Measurements from ENCODE around the gene RNF213.
"Not testable (repeated sequence)": the region's sequence is repeated elsewhere in the genome, so short reads cannot be mapped to it uniquely, and the experiment has no call there.

Gene RNF213

DNA sequence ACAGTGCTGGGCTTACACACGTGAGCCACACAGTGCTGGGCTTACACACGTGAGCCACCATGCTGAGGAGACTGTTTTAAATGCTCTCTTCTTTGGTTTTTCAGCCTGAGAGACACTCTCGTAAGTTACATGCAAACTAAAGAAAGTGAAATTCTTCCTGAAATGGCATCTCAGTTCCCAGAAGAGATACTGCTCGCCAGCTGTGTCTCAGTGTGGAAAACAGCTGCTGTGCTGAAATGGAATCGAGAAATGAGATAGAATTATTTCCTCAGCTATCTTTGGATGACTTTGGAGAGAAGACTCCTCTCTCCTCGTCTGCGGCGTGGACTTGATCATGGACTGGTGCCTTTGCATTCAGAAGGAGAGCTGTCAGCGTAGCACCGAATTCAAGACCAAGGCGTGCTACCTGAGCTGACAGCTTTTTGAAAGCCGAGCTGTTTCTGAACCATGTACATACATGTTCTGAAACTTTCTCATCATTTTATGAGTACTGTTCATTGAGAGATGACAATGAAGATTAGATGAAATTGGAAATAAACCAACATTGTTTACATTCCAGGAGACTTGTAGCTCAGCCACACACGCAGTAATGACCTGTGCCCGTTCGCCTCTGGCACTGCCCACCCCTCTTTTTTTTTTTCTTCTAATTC, 132.7 kb downstream of the RNF213 start:
- no peak for DNase-seq (ENCODE audit: low read depth in 2 of 2)

- DNase-seq (ENCODE audit: low read depth in 2 of 2), result no peak
These were observed 133.3 kb downstream of the RNF213 start for GRCh38 chr17:80393961-80394360.

DNA sequence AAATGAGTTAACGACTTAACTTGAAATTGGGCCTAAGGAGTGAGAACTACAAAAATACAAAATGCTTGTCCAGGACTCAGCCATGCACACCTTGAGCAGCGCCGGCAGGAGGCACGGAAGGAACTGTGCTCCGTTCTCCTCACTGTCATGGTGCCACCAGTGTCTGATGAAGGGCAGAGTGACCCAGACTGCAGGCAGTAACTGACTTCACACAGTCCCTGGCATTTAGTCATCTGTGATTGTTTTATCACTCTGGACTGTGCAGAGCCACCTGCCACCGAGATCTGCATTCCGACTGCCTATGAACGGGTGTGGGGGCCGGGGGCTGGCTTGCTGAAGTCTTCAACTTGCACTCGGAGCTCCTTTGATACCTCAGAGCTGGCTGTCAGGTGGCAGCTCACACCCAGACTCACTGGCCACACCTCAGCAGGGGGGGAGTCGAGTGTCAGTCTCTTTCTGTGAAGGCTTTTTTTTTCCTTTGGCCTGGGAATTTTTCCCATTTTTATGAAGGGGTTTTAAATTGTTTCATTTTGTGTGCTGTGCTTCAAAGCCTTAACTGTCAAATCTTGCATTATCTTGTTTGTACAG, 134.1 kb downstream of the RNF213 start:
- no peak for DNase-seq (ENCODE audit: low read depth in 2 of 2)

DNA sequence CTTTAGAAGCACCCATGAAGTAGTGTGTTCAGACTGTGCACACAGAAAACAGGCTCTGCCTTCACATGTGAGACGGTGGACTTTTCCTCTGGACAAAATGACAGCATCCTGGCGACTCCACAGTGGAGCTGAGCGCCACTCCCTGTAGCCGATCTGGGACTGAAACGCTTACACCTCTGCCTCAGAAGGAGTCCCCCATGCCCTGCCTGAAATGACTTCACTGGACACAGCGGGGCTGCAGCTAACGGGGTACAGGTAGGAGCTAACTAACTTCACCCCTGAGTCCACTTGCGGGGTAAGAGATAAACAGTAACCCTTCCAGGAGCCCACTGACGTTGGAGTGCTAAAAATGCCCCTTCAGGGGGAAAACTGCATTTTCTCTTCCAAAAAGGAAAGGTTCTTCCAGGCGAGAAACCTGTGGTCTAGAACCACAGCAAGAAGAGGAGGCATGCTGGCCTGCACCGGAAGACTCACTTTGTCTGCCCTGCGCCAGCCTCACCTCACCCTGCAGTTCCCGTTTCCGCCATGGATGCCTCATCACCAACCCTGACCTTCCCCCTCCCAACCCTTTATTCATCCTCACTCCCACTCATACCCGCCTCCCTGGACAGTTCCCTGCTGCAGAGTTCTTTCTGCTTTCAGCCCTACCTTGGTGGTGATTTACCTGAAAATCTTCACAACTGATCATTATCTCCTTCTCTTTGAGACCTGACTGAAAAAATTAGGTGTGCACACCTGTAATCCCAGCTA, 134.9 kb downstream of the RNF213 start:
- no peak for DNase-seq (ENCODE audit: low read depth in 2 of 2)

DNA sequence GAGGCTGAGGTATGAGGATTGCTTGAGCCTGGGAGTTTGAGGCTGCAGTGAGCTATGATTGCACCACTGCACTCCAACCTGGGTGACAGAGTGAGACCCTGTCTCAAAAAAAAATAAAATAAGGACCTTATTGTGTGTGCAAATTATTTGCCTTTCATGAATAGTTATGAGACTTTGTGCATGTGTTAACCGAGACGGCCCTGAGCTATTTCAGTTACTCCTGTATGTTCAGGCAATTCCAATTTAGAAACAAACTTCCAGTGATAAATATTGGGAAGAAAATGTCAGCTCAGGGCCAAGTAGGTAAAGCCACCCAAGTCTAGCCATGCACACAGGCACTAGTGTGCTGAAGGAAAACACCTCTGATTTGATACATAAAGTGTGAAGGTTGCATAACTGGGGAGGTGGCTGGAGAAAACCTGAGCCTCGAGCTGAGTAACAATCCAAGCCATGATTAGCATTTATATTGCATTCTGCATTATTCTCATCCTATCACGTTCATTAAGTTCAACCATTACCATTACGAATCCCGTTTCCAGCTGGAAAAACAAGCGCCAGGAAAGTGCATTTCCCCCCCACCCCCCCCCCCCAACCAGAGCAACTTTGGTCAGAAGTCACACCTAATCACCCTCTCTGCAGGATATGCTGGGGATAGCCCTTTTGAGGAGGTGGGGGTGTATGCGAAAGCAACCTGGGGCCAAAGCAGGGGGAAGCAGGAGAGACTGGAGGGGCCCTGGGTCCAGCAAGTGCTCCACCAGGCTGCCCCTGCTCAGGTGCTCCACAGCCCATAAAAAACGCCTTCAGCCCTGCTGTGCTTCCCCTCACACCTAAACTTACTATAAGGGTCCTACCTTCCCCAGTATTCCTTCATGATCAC, 135.7 kb downstream of the RNF213 start:
- no peak for DNase-seq (ENCODE audit: low read depth in 2 of 2)

DNA sequence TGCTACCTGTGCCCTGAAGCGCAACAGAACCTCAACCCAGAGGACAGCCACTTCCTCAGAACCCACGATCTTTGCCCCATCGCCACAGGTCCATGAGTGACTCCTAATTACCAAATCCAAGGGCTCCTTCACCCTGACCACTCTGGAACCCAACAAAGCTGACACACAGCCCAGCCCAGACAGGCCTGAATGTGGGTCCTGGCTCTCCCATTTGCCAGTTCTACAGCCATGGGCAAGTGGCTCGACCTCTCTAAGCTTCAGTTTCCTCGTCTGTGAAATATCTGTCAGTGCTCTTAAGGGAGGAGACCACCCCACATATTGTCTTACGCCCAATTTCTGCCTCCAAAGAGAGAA, 136.4 kb downstream of the RNF213 start:
- DNase-seq (ENCODE audit: low read depth in 2 of 2), result no peak

DNA sequence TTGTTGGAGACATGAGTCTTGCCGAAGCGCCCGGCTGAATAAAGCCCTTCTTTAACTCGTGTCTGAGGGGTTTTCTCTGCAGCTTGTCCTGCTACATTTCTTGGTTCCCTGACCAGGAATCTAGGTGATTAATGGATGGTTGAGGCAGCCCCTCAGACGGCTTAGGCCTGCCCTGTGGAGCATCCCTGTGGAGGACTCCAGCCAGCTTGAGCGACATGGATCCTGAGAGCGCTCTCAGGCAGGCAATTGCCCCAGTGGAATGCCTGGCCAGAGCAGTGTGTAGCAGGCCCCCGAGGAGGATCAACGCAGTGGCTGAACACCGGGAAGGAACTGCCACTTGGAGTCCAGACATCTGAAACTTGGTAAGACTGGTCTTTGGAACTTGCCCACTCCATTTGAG, 137.0 kb downstream of the RNF213 start:
- DNase-seq (ENCODE audit: low read depth in 2 of 2), result no peak

DNA sequence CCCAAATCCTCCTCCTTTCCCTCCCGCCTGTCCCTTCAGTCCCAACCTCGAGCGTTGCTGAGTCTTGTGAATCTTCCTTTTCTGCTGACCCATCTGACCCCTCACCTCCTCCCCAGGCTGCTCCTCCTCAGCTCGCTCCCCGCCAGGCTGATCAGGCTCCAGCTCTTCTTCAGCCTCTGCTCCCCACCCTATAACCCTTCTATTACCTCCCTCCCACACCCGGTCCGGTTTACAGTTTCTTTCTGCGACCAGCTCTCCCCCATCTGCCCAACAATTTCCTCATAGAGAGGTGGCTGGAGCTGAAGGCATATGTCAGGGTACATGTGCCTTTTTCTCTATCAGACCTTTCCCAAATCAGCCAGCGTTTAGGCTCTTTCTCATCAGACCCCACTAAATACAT, 140.4 kb downstream of the RNF213 start:
- not testable (repeated sequence) for DNase-seq (ENCODE audit: low read depth in 2 of 2)

DNA sequence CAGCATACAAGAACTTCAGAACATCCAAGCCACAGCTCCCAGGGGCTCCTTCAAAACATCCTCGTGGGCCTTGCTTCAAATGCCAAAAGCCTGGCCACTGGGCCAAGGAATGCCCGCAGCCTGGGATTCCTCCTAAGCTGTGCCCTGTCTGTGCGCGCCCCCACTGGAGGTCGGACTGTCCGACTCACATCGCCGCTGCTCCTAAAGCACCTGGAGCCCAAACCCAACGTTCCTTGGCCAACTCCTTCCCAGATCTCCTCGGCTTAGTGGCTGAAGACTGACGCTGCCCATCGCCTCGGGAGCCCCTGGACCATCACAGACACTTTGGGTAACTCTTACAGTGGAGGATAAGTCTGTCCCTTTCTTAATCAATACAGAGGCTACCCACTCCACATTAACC, 141.4 kb downstream of the RNF213 start:
- DNase-seq (ENCODE audit: low read depth in 2 of 2), result not testable (repeated sequence)

GRCh38 chr17:80402959-80403358, 142.3 kb downstream of the RNF213 start:
- no peak for DNase-seq (ENCODE audit: low read depth in 2 of 2)

- DNase-seq (ENCODE audit: low read depth in 2 of 2), result no peak
These were observed 145.5 kb downstream of the RNF213 start for GRCh38 chr17:80406146-80406545.

- not testable (repeated sequence) for DNase-seq (ENCODE audit: low read depth in 2 of 2)
These were observed 147.3 kb downstream of the RNF213 start for GRCh38 chr17:80407917-80408316.

- no peak for DNase-seq (ENCODE audit: low read depth in 2 of 2)
These were observed 148.2 kb downstream of the RNF213 start for GRCh38 chr17:80408872-80409271.

- no peak for DNase-seq (ENCODE audit: low read depth in 2 of 2)
These were observed 149.0 kb downstream of the RNF213 start for GRCh38 chr17:80409626-80410025.

- DNase-seq (ENCODE audit: low read depth in 2 of 2), result not testable (repeated sequence)
These were observed 149.9 kb downstream of the RNF213 start for GRCh38 chr17:80410441-80411087.

GRCh38 chr17:80413771-80414507, 153.3 kb downstream of the RNF213 start:
- DNase-seq (ENCODE audit: low read depth in 2 of 2), result no peak

- DNase-seq (ENCODE audit: low read depth in 2 of 2), result no peak
These were observed 153.8 kb downstream of the RNF213 start for GRCh38 chr17:80414508-80414802.

DNA sequence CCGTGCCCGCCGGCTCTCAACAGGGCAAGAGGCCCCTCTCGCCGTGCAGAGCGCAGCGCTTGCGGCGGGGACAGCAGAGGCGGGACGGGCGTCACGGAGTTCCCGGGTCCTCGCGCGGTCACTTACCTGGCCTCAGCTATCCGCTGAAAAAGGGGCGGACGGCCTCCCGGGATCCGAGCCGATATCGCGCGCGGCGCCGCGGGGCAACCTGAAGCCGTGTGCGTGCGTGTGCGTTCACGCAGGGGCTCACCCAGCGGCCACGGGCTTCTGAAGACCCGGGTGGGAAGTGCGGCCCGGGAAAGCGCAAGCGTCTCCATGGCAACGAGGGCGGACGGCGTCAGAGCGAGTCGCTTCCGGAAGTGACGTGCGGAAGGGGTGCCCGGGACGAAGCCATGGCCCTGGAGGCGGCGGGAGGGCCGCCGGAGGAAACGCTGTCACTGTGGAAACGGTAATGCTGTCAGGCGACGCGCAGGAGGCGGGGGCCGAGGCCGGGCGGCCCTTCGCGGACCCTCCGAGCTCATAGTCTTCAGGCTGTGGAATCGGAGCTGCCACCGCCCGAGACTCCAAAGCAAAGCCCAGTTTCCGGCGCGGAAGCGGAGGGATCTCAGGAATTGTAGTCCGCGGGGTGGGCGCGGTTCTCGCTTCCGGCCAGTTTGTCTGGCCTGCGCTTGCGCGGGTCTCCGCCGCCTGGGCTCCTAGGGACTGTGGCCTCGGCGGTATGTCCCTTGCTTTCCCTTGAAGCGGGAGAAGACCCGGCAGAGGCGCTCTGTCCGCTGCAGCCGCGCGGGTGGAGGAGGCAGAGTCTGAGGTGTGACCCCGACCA, 154.4 kb downstream of the RNF213 start, which contains the start of gene ENDOV:
TSS of gene ENDOV (plus strand) at position 365 of the 823 bp plus-strand sequence. CDS start at position 393, 28 bp downstream.
- peak; percentile 86 for DNase-seq (ENCODE audit: low read depth in 2 of 2)

GRCh38 chr17:80415626-80416137, 155.0 kb downstream of the RNF213 start:
- DNase-seq (ENCODE audit: low read depth in 2 of 2), result no peak
